HEK293T (cell line): Measurements from ENCODE around the gene SERPINA6.

Source experiments
- CTCF ChIA-PET: fragments of 350-600 bp; formaldehyde crosslinking; extraction: SDS; loops from one replicate; lab custom pipeline; 2021; ENCODE audit warnings: antibody characterized with exemption, inconsistent platforms; lab: Yijun Ruan, JAX
- POLR2A ChIA-PET: fragments of 350-600 bp; formaldehyde crosslinking; extraction: SDS; loops from one replicate; lab custom pipeline; 2020; ENCODE audit warnings: antibody characterized with exemption, inconsistent platforms; lab: Yijun Ruan, JAX
- DNase-seq: peaks from one replicate; pipeline ENCODE4 v3.0.0; 2012; ENCODE audit warnings: mixed read lengths; ENCODE audit errors: extremely low spot score
- ARNT ChIP-seq: fragments of 450-650 bp; IDR thresholded peaks from 2 replicates; pipeline ENCODE4 v1.6.1; 2017; ENCODE audit warnings: mild to moderate bottlenecking
- BHLHE40 ChIP-seq: fragments of 450-650 bp; IDR thresholded peaks from 2 replicates; pipeline ENCODE4 v1.6.1; 2016; ENCODE audit warnings: mild to moderate bottlenecking, moderate library complexity, borderline replicate concordance
- CTBP1 ChIP-seq: fragments of 450-650 bp; IDR thresholded peaks from 2 replicates; pipeline ENCODE4 v1.6.1; 2016; ENCODE audit warnings: borderline replicate concordance
- ELF4 ChIP-seq: fragments of 450-650 bp; IDR thresholded peaks from 2 replicates; pipeline ENCODE4 v1.6.1; 2017; ENCODE audit warnings: antibody characterized with exemption
- FOXA1 ChIP-seq: fragments of 450-650 bp; IDR thresholded peaks from 2 replicates; pipeline ENCODE4 v1.6.1; 2016; ENCODE audit warnings: mild to moderate bottlenecking
- FOXK2 ChIP-seq: fragments of 450-650 bp; IDR thresholded peaks from 2 replicates; pipeline ENCODE4 v1.6.1; 2016; ENCODE audit warnings: mild to moderate bottlenecking
- FOXM1 ChIP-seq: fragments of 450-650 bp; IDR thresholded peaks from 2 replicates; pipeline ENCODE4 v1.6.1; 2017; ENCODE audit warnings: mild to moderate bottlenecking, borderline replicate concordance
- HDGF ChIP-seq: fragments of 450-650 bp; IDR thresholded peaks from 2 replicates; pipeline ENCODE4 v1.6.1; 2017; ENCODE audit warnings: antibody characterized with exemption, borderline replicate concordance
- L3MBTL2 ChIP-seq: fragments of 450-650 bp; conservative IDR thresholded peaks from 2 replicates; pipeline ENCODE4 v1.6.1; 2016; ENCODE audit warnings: mild to moderate bottlenecking
- LEF1 ChIP-seq: fragments of 450-650 bp; IDR thresholded peaks from 2 replicates; pipeline ENCODE4 v1.6.1; 2017; ENCODE audit warnings: mild to moderate bottlenecking, borderline replicate concordance
- NFRKB ChIP-seq: fragments of 450-650 bp; IDR thresholded peaks from 2 replicates; pipeline ENCODE4 v1.6.1; 2016; ENCODE audit warnings: mild to moderate bottlenecking, moderate library complexity
- SP1 ChIP-seq: fragments of 450-650 bp; IDR thresholded peaks from 2 replicates; pipeline ENCODE4 v1.6.1; 2017
- SUZ12 ChIP-seq: fragments of 450-650 bp; IDR thresholded peaks from 2 replicates; pipeline ENCODE4 v1.6.1; 2016; ENCODE audit warnings: mild to moderate bottlenecking
- TARDBP ChIP-seq: fragments of 450-650 bp; IDR thresholded peaks from 2 replicates; pipeline ENCODE4 v1.6.1; 2016
- ZNF384 ChIP-seq: fragments of 450-650 bp; IDR thresholded peaks from 2 replicates; pipeline ENCODE4 v1.6.1; 2016
- TF ChIP-seq, protein P1 (sequence below): fragments of 450-650 bp; IDR thresholded peaks from 2 replicates; pipeline ENCODE4 v1.6.1; 2016

Gene SERPINA6

DNA sequence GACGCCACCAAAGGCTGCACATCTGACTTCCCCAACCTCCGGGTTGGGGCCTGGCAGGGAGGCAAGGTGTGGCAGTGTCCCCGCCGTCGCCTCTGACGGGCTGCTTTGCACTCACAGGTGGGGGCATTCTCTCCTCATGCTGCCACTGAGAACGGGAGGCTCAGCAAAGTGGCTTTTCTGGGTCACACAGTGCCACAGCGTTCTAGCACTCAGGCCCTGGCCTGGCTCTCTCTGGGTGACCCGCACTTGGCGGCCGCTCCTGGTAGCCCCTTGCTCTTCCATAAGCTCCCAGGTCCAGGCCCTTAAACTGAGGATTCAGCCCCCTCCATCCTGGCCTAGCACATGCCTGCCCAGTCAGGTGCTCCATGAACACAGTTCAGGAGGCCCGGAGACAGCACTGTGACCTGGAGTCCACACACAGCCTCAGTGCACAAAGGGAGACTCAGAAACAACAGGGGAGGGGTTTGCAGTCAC is 40.1 kb upstream of the SERPINA6 start:
- ChIA-PET CTCF (no interaction called here), POLR2A (no interaction called here)
- TF ChIP-seq LEF1 (no peak), SUZ12 (no peak), FOXA1 (no peak), L3MBTL2 (no peak), ARNT (no peak), HDGF (no peak), ZNF384 (no peak), FOXK2 (no peak)
- TF ChIP-seq, protein P1, sequence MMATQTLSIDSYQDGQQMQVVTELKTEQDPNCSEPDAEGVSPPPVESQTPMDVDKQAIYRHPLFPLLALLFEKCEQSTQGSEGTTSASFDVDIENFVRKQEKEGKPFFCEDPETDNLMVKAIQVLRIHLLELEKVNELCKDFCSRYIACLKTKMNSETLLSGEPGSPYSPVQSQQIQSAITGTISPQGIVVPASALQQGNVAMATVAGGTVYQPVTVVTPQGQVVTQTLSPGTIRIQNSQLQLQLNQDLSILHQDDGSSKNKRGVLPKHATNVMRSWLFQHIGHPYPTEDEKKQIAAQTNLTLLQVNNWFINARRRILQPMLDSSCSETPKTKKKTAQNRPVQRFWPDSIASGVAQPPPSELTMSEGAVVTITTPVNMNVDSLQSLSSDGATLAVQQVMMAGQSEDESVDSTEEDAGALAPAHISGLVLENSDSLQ, result no peak
- DNase-seq, result no peak

DNA sequence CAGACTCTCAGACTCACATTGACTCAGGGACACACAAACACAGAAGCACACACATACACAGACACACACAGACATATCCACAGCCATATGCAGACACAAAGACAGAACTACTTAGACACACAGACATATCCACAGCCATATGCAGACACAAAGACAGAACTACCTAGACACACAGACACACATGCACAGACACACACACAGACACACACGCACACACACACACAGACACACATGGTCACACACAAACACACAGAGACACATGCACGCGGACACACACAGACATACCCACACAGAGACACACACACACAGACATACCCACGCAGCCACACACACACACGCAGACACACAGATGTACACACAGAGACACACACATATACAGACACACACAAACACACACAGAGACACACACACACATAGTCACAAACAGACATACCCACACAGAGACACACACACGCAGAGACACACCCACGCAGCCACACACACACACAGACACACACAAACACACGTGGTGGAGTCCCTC is 39.5 kb upstream of the SERPINA6 start:
- no peak for DNase-seq
- TF ChIP-seq FOXA1 (no peak), HDGF (no peak), BHLHE40 (no peak), SP1 (no peak), ARNT (no peak), L3MBTL2 (no peak), CTBP1 (no peak), SUZ12 (no peak), TARDBP (no peak)
- ChIA-PET CTCF (no interaction called here), POLR2A (no interaction called here)

DNA sequence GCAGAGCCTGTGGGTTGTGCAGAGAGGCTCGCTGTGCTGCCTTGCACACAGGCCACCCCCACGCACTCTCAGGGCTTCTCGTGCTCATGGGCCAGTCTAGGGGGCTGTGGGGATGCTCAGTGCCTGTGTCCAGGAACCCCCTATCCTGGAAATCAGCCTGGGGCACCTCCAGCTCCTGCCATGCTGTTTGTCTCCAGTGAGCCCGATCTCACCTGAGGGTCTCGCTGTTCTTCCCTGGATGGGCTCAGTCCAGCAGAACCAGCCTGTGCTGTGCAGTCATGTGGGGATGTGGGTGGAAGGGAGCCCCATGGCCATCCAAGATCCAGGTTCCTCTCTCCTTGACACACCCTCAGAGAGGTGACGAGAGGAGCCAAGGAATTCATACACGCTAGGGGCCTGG is 38.5 kb upstream of the SERPINA6 start:
- no peak for DNase-seq
- ChIA-PET POLR2A (no interaction called here), CTCF (no interaction called here)
- no peak for TF ChIP-seq ZNF384
- no peak for TF ChIP-seq SP1
- no peak for TF ChIP-seq HDGF
- TF ChIP-seq, protein P1, result no peak

DNA sequence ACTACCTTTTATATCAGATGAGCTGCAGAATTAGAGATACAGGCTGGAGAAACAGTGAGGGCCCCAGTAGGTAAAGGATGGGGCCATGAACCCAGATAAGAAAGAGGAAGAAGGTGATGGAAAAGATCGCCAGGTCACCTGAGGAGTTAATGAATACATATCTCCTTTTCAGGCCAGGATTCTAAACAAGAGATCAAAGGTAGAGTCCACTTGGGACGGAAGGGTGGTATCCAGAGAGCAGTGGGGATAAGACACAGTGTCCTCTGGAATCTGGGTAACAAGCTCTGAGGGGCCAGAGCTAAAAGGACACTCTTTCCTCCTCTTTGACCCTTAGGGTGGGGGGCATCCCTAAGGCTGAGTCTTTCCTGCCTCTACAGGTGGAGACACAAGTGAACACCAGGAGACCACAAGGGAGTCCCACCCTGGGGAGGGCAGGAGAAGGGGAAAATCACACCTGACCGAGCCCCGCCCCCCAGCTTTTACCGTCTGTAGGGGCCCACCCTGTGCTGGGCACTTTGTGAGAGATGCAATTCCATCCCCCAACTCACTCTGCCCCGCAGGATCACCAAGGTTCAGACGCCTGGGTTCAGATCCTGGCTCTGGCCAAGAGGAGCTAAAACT is 37.9 kb upstream of the SERPINA6 start:
- POLR2A ChIA-PET, result no interaction called here
- no peak for TF ChIP-seq FOXM1
- CTCF ChIA-PET, result no interaction called here

DNA sequence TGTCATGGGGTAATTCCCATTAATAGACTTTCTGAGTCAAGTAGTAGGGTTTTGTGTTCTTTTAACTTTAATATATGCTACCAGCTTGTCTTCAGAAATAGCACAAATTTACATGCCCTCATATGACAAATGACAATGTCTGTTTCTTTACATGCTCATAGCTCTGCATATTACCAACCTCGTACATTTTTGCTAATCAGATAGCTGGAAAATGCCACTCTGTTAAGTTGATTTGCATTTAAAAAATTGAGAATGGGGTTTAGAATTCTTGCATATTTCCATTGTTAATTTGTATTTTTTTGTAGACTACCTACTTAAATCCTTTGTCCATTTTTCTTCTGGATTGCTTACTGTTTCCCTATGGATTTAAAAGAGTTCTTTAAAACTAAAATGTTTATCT is 34.0 kb upstream of the SERPINA6 start:
- no peak for DNase-seq
- ChIA-PET CTCF (interaction anchor here (0.9 kb wide), 1 partner anchor 9 kb away, joined by 4 read pairs; no protein-coding TSS in a partner anchor), POLR2A (no interaction called here)
- TF ChIP-seq FOXK2 (no peak), L3MBTL2 (no peak), BHLHE40 (no peak), ELF4 (no peak), CTBP1 (no peak), NFRKB (no peak), SP1 (no peak), TARDBP (no peak), LEF1 (no peak), FOXA1 (no peak), FOXM1 (no peak), ARNT (no peak), SUZ12 (no peak), ZNF384 (no peak), HDGF (no peak)
- TF ChIP-seq, protein P1, result no peak

More for the DNA sequence above, 37.9 kb upstream of the SERPINA6 start:
- no peak for DNase-seq

DNA sequence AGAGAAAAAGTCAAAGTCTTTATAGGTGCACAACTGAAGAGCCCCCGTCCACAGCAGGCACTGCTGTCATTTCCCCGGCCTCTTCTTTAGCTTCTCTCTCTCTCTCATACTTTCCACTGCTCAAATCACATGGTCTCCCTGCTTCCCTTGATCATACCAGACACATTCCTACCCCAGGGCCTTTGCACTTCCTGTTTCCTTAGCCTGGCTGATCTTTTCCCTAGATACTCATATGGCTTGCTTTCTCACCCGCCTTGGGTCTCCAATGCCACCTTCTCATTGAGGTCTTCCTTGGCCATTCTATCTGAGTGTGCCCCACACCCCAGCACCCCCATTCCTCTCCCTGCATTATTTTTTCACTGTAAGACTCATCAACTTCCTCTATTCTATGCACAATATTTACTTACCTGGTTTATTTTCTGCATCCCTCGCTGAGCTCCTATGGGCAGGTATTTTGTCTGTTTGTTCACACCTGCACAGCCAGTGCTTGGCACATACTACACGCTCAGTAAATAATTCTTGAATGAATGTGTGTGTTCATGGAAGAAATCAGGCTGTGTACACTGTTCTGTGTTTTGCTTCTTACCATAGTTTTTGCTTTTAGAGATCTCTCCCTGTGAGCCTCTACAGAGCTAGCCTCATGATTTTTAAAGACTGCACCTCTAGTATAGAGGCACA is 33.4 kb upstream of the SERPINA6 start:
- ChIA-PET POLR2A (no interaction called here), CTCF (interaction anchor here (0.9 kb wide), 1 partner anchor 9 kb away, joined by 4 read pairs; no protein-coding TSS in a partner anchor)
- no peak for TF ChIP-seq FOXK2
- TF ChIP-seq LEF1, result no peak
- no peak for TF ChIP-seq SUZ12
- no peak for TF ChIP-seq ARNT
- TF ChIP-seq TARDBP, result no peak
- DNase-seq, result no peak
